HG03159 (cell line): ENCODE measurements around the gene CD300LF.

Source experiments
- ATAC-seq: cut with Tn5 transposase; IDR thresholded peaks from one replicate; pipeline ENCODE4 v1.9.1; 2021; ENCODE audit warnings: mild to moderate bottlenecking, moderate library complexity; ENCODE audit not compliant: unreplicated experiment

The CD300LF gene

DNA sequence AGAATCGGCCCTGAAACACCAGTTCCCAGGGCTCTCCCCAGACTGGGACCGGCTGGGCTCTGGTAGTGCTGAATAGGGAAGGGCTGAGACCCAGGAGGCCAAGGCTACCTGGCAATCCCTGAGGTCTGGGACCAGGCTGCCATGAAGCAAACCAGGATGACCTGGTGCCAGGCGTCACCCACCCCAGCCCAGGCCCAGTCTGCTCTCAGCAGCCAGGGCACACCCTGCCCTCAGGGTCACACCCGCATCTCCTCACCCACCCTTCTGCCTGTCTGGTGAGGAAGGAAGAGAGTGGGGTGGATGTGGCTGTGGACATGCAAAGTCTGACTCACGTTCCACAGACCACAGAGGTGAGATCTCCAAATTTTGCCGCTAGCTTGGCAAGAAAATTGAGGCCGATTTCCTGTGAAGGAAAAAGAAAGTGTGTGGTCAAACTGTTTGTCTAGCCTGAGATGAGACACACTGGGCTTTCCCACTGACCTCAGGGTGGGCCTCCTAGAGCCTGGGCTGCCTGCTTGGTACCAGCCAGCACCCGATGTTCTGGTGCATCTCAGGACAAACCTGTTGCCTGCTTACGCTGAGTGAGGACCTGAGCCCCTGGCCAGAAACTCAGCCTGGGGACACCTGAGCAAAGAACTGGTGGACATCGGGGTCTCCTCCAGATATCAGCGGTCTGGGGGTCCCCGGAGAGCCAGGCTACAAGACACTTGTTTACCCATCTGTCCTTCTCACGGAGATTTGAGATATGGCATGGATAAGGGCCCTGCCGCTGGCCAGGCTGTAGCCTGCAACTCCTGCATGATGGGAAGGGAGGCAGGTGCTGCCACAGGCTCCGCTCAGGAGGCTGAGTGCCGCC, 18.0 kb upstream of the CD300LF start:
- no peak for ATAC-seq

GRCh38 chr17:74729866-74730265, 17.1 kb upstream of the CD300LF start:
- no peak for ATAC-seq

DNA sequence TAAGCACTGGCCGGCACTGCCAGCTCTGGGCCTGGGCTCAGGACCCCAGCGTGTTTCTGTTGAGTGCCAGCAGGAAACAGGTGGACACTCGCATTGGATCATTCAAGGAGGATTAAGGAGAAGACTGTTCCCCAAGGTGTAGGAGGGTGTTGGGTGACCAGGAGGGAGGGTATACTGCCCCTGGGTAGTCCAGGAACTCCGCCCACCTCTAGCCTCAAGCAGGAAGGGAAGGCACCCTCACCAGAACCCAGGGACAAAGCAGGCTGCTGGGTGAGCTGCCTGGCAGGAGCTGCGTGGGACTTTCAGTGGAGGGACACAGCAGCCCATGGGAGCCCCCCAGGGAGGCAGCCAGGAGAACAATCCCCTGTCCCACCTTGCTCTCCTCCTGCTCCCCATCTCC, 16.6 kb upstream of the CD300LF start:
- no peak for ATAC-seq

GRCh38 chr17:74728702-74729075, 16.0 kb upstream of the CD300LF start:
- no peak for ATAC-seq

DNA sequence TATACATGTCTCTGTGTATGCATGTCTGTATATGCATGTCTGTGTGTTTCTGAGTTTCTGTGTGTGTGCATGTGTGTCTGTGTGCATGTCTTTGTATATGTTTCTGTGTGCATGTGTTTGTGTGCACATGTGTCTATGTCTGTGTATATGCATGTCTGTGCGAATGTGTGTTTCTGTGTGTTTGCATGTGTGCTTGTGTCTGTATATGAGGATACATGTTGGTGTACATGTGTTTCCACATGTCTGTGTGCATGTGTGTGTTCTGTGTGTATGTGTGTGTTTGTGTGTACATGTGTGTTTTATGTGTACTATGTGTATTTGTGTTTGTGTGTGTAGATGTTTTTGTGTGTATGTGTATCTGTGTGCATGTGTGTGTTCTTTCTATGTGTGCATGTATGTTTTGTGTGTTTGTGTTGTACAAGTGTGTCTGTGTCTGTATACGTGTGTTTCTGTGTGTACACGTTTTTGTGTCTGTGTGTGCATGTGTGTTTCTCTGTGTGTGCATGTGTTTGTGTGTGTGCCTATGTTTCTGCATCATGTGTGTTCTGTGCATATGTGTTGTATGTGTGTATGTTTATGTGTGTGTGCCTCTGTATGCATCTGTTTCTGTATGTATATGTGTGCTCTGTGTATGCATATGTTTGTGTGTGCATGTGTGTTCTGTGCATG, 15.4 kb upstream of the CD300LF start:
- ATAC-seq: no peak

- ATAC-seq: no peak
Observed at GRCh38 chr17:74725111-74725510, 12.4 kb upstream of the CD300LF start.

DNA sequence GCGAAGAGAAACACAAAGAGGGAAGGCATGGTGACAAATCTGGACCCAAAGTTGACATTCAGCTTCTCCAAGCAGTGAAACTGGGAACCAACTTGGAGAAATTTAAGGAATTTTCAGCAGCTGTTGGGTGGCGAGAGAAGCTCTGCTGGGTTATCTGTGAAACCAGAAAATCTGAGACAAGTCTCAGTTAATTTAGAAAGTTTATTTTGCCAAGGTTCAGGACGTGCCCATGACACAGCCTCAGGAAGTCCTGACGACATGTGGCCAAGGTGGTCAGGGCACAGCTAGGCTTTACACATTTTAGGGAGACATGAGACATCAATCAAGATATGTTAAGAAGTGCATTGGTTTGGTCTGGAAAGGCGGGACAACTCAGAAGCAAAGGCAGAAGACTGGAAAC, 11.2 kb upstream of the CD300LF start:
- ATAC-seq: no peak

- ATAC-seq: no peak
Observed at GRCh38 chr17:74722782-74723181, 10.1 kb upstream of the CD300LF start.

DNA sequence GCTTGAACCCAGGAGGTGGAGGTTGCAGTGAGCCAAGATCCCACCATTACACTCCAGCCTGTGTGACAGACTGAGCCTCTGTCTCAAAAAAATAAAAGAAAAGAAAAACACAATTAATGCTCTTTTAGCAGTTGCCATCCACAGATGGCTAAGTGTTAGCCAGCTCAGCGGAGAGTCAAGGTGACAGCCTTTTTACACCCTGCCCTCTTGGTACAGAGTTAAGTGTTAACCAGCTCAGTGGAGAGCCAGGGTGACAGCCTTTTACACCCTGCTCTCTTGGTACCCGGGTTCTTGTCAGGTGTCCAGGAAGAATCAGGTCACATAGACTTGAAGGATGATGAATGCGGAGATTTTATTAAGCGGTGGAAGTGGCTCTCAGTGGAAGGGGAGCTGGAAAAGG, 7.8 kb upstream of the CD300LF start:
- no peak for ATAC-seq

DNA sequence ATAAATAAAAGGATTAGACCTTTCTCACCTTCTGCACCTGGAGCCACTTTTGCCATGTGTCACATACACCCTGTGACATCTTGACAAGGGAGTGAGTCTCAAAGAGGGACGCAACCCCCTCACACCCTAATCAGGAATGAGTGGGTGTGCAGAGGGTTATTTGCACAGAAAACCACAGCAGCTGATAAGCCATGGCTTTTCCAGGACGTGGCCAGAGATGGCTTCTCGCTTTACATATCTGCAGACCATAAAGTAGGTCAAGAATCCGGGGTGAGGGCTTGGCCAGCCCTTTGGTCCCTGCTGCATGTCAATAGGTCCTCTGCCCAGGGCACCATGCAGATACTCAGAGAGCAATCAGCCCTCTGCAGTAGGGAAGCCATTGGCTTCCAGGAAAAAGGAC, 2.4 kb upstream of the CD300LF start:
- no peak for ATAC-seq

DNA sequence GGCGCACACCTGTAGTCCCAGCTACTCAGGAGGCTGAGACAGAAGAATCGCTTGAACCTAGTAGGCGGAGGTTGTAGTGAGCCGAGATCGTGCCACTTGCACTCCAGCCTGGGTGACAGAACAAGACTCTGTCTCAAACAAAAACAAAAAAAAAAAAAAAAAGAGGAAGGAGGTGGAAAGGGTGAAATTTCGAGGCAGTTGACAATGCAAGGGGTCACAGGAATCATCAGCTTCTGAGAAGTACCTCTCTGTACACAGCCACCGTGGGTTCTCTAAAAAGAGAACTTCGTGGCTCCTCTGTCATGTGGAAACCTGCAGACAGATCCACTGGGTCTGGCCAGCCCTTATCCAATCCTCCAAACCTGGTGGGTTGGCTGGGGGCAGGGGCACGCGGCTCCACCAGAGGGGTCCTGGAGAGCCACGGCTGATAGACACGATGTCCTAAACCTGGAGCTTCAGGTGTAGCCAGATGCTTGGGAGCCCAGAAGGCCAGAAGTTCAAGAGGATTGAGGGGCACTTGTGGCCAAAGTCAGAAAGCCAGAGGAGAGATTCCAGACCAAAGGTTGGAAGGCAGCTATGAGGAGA, 540 bp upstream of the CD300LF start:
- ATAC-seq: no peak

DNA sequence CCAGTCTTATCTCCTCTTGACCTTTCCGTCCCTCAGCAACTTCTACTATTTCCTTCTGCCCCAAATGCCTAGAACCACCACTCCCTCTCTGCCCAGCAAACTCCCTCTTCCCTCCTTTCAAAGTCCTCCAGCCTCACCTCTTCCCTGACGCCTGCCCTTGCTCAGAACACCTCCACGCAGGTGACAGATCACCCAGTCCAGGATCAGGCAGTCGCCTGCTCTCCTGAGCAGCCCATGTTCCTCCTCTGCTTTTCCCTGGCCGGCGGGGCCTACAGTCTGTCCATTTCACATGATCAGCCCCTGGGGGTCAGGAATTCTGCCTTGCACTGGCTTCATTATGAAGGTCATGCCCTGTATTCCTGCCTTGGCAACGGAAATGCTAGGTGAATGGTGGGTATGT, 422 bp downstream of the CD300LF start:
- ATAC-seq: no peak

- ATAC-seq: no peak
Observed at GRCh38 chr17:74711058-74711824, 1.5 kb downstream of the CD300LF start.

- no peak for ATAC-seq
Observed at GRCh38 chr17:74704544-74704943, 8.2 kb downstream of the CD300LF start.

DNA sequence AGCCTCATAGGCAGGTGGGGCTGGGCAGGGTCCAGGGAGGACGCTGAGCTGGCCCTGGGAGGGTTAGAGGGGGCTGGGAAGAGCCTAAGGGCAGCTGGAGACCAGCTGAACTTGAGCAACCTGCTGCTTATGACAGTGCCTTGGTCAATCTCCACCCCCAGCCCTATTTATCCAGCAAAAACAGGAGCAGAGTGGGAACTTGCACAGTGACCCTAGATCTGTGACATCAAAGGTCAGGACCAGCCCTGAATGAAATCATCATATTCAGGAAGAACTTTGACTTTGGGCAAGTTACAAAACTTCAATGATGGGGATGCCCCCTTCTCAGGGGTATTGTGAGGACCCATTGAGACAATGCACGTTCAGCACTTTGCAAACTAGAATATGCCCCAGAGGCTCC, 9.4 kb downstream of the CD300LF start:
- ATAC-seq: no peak

DNA sequence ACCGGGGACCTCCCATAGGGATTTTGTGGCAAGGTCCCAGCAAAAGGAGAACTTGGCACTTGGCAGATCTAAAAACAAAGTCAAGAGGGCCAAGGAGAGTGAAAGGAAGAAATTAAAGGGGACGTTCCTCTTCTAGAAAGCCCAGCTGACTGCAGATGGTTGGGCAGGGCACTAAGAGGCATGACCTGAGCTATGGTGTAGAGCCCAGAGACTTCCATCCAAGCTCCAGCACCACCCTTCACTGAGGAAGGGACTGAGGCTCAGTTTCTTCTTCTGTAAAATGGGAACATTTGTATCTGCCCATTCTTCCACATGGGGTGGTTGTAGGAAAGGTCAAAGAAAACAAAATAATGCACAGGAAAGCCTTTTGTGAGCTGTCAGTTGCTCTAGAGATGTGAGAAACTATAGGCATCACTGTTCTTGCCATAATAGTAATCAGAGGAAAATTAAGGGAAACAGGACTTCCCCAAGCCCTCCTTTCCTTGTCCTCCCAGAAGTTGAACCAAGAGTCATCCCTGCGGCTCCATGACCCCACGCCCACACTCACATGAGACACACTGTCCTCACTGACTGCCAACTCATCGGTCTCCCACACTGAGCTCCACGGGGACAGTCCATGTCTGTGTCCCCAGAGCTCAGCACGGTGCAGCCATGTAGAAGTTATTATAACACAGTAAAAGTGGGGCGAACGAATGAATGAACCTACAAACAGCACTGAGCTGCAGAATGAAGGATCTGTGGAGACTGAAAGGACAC, 10.4 kb downstream of the CD300LF start:
- ATAC-seq: no peak

GRCh38 chr17:74699236-74699635, 13.5 kb downstream of the CD300LF start:
- ATAC-seq: no peak

GRCh38 chr17:74698069-74698468, 14.7 kb downstream of the CD300LF start:
- ATAC-seq: no peak

DNA sequence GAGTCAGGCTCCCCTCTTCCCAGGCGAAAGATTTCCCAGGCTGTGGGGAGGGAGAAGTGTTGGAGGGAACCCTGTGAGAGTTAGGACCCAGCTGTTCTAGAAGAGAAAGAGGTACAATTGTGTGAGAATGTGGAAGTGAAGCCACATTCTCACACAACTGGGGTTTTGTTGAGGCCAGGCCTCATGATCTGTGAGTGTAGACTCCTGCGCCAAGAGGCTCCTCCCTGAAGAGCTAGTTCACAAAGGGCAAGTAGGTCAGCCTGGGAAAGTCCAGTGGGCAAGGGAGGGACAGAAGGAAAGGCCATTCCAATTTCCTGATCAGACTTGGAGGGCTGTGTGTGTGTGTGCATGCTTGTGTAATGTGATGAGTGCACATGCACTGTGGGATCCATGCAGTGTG, 15.2 kb downstream of the CD300LF start:
- ATAC-seq: no peak

GRCh38 chr17:74695629-74696028, 17.1 kb downstream of the CD300LF start:
- ATAC-seq: no peak

- ATAC-seq: no peak
Observed at GRCh38 chr17:74694081-74694480, 18.6 kb downstream of the CD300LF start.
